HepG2 (cell line): Measurements from ENCODE around the gene GUCY2F. TPM values are rescaled to one million over a fixed set of nuclear protein-coding genes. Genes with fewer than 3 reads are reported as not detected.

ENCODE experiments used
- ATAC-seq: fragments of 200-7000 bp; cut with Tn5 transposase; 3 replicates; pipeline ENCODE4 v1.9.1; 2020; ENCODE audit warnings: mild to moderate bottlenecking, moderate library complexity
- BruUV-seq: library from RNA; stranded (reverse); fragments of 400-500 nt; replicated peaks from 2 replicates; lab custom pipeline; 2021; lab: Mats Ljungman, UMichigan
- CTCF ChIA-PET: fragments of 300-600 bp; formaldehyde crosslinking; extraction: SDS; loops from one replicate; lab custom pipeline; 2021; ENCODE audit warnings: low total read pairs, inconsistent platforms, low intra/inter-chr PET ratio; lab: Yijun Ruan, JAX
- POLR2A ChIA-PET: fragments of 350-600 bp; sonication (Branson Sonifier 250); formaldehyde crosslinking; loops from one replicate; lab custom pipeline; 2020; ENCODE audit warnings: antibody characterized with exemption, inconsistent platforms; lab: Yijun Ruan, JAX
- DNase-seq: peaks from one replicate; pipeline ENCODE4 v3.0.0-alpha.2; 2015; ENCODE audit warnings: low spot score
- FAIRE-seq: peaks from 3 replicates; lab custom pipeline; 2011; peaks lifted over from hg19 to GRCh38; lab: Jason Lieb, UNC
- H2AFZ ChIP-seq: one replicate; pipeline ENCODE4 v1.6.1; 2011; ENCODE audit warnings: low read length, inconsistent platforms
- H3K27ac ChIP-seq: fragments of 300-600 bp; 3 replicates; pipeline ENCODE4 v1.8.0; 2011; ENCODE audit warnings: mixed run types, mild to moderate bottlenecking, mixed read lengths, low read length, inconsistent platforms; ENCODE audit not compliant: insufficient read depth; ENCODE audit errors: extremely low read length
- H3K27me3 ChIP-seq, 2 experiments: fragments of 200-600 bp in 1 of 2; 2 replicates in 1 of 2; 3 replicates in 1 of 2; pipeline versions ENCODE4 v1.6.0 to v1.8.0; 2011; ENCODE audit warnings: low read length in 2 of 2, mild to moderate bottlenecking in 2 of 2, moderate library complexity in 2 of 2, inconsistent platforms in 1 of 2; ENCODE audit not compliant: insufficient read depth in 2 of 2, control insufficient read depth in 1 of 2
- H3K36me3 ChIP-seq, 2 experiments: fragments of 200-600 bp in 1 of 2; replicated peaks in 1 of 2; 2 replicates in 1 of 2; 3 replicates in 1 of 2; pipeline versions ENCODE4 v1.5.1 to v1.8.0; 2011; ENCODE audit warnings: low read length in 2 of 2, inconsistent platforms in 1 of 2; ENCODE audit not compliant: insufficient read depth in 2 of 2, control insufficient read depth in 1 of 2
- H3K4me1 ChIP-seq: 2 replicates; pipeline ENCODE4 v1.5.1; 2012; ENCODE audit warnings: low read length, inconsistent platforms; ENCODE audit not compliant: insufficient read depth
- H3K4me2 ChIP-seq: 2 replicates; pipeline ENCODE4 v1.6.0; 2011; ENCODE audit warnings: low read depth, low read length, inconsistent platforms
- H3K4me3 ChIP-seq, 3 experiments: fragments of 200-600 bp in 1 of 3; sonication (generic), shearing (Covaris generic) in 1 of 3; replicated peaks in 1 of 3; 2 replicates each; pipeline ENCODE4 v1.5.1; 2011 to 2016; ENCODE audit warnings: low read length in 3 of 3, inconsistent platforms in 2 of 3, low read depth in 2 of 3, mild to moderate bottlenecking in 2 of 3, control low read depth in 1 of 3, mixed read lengths in 1 of 3; ENCODE audit not compliant: insufficient read depth in 1 of 3
- H3K79me2 ChIP-seq: one replicate; pipeline ENCODE4 v1.6.1; 2011; ENCODE audit warnings: low read length, inconsistent platforms; ENCODE audit not compliant: insufficient read depth
- H3K9ac ChIP-seq: 2 replicates; pipeline ENCODE4 v1.6.0; 2011; ENCODE audit warnings: mild to moderate bottlenecking, low read depth, low read length, inconsistent platforms; ENCODE audit not compliant: insufficient read depth
- H3K9me3 ChIP-seq: 2 replicates; pipeline ENCODE4 v1.5.1; 2012; ENCODE audit warnings: mild to moderate bottlenecking, low read length
- H4K20me1 ChIP-seq: 2 replicates; pipeline ENCODE4 v1.6.0; 2011; ENCODE audit warnings: inconsistent platforms, mild to moderate bottlenecking, low read length, moderate library complexity; ENCODE audit not compliant: insufficient read depth
- ATF7-NPFF ChIP-seq: sonication (generic); formaldehyde crosslinking; IDR thresholded peaks from 2 replicates; pipeline ENCODE4 v1.8.1; 2023; ENCODE audit warnings: mild to moderate bottlenecking, low read depth, missing genetic modification reagents, moderate library complexity
- HNF4A ChIP-seq: sonication (generic); formaldehyde crosslinking; IDR thresholded peaks from 2 replicates; pipeline ENCODE4 v1.4.0; 2020; ENCODE audit warnings: missing genetic modification reagents
- HNRNPUL1 ChIP-seq: fragments of 200-400 bp; formaldehyde crosslinking; IDR thresholded peaks from 2 replicates; pipeline ENCODE4 v1.6.1; 2017; ENCODE audit warnings: low read depth, mild to moderate bottlenecking, low read length, moderate library complexity
- IRX3 ChIP-seq: sonication (generic); formaldehyde crosslinking; IDR thresholded peaks from 2 replicates; pipeline ENCODE4 v1.8.1; 2023; ENCODE audit warnings: mild to moderate bottlenecking, low read depth, missing genetic modification reagents, borderline replicate concordance
- KLF9 ChIP-seq: IDR thresholded peaks from 2 replicates; pipeline ENCODE4 v1.6.1; 2016; ENCODE audit warnings: low read depth
- MLX ChIP-seq: IDR thresholded peaks from 2 replicates; pipeline ENCODE4 v1.6.1; 2016
- MTF2 ChIP-seq: sonication (generic); formaldehyde crosslinking; IDR thresholded peaks from 2 replicates; pipeline ENCODE4 v1.5.0; 2020; ENCODE audit warnings: missing genetic modification reagents, borderline replicate concordance
- USF2 ChIP-seq, 2 experiments: sonication (generic) in 1 of 2; formaldehyde crosslinking in 1 of 2; IDR thresholded peaks; 2 replicates each; pipeline versions ENCODE4 v1.5.1 to v1.6.1; 2011 to 2020; ENCODE audit warnings: borderline replicate concordance in 1 of 2, low read depth in 1 of 2, low read length in 1 of 2, mild to moderate bottlenecking in 1 of 2, missing genetic modification reagents in 1 of 2, moderate library complexity in 1 of 2
- ZFP90 ChIP-seq: sonication (generic); formaldehyde crosslinking; IDR thresholded peaks from 2 replicates; pipeline ENCODE4 v1.8.0; 2022; ENCODE audit warnings: missing genetic modification reagents, mild to moderate bottlenecking, inconsistent platforms, borderline replicate concordance
- ZNF335 ChIP-seq: sonication (generic); formaldehyde crosslinking; IDR thresholded peaks from 2 replicates; pipeline ENCODE4 v1.4.0; 2020; ENCODE audit warnings: missing genetic modification reagents
- WGBS: methylation state at CpG from one replicate; pipeline ENCODE4 v1.1.6; 2017; ENCODE audit warnings: low lambda C conversion rate; 5-methylcytosine and 5-hydroxymethylcytosine counted together
- in situ Hi-C: cut with HindIII; loops from 2 replicates; pipeline ENCODE4 v1.10.0; 2017; ENCODE audit warnings: low pct_unique_long_range_greater_than_20kb; ENCODE audit not compliant: extremely low pct_ligation_motif_present
- intact Hi-C: fragments of 100-400 bp; cut with micrococcal nuclease; formaldehyde crosslinking; loops from one replicate; pipeline ENCODE4 v1.10.0; 2022; ENCODE audit not compliant: unreplicated experiment
- polyA plus RNA-seq, 8 experiments: library from polyadenylated mRNA; depleted of rRNA in 3 of 8; stranded (reverse) in 7 of 8; unstranded in 1 of 8; fragments of >200 nt; fragmentation: Illumina TruSeq in 4 of 8; extraction: Trizol in 4 of 8; gene quantifications; 2 replicates each; pipeline versions ENCODE4 v1.2.1 to v1.2.3, GENCODE V29; 2011 to 2016; ENCODE audit warnings: low read depth in 4 of 8, missing spikeins in 1 of 8, mixed read lengths in 1 of 8; ENCODE audit not compliant: insufficient read depth in 1 of 8
- total RNA-seq, 5 experiments: library from RNA; depleted of rRNA; stranded (reverse); fragments of >200 nt; fragmentation: Illumina TruSeq; extraction: Trizol; gene quantifications; 2 replicates each; pipeline ENCODE4 v1.2.3, GENCODE V29; 2016; ENCODE audit warnings: low read depth in 1 of 5

Gene GUCY2F
- total and polyA plus RNA-seq, 2 of the 13 experiments (the other 11 are each of a cell fraction or from before 2014, with no cell fraction given) = 0.03 TPM; not detected in 1

- no peak for TF ChIP-seq ZFP90 (CRISPR knock-in tag)
- no peak for TF ChIP-seq MTF2 (CRISPR knock-in tag)
- TF ChIP-seq MLX (CRISPR knock-in tag) = no peak
- TF ChIP-seq, all 625 proteins: peak for 0
Measured at GRCh38 chrX:109357706-109358105, 124.2 kb downstream of the GUCY2F start (continued).

DNA sequence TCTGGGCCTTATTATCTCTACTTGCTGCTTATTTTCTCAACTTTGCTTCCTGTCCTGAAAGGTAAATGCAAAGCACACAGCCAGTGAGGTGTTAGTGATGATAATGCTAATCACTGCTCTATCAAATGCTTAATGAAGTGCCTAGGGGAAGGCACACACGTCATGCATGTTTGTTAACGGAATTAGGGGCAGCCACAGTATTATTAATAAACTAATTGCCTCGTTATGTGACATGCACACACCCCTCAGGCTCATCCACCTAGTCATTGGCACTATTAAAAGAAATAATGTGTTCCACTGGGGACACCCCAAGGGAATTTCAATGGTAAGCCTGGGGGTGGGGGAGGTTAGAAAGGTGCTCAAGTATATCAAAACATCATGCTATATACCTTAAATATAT lies 125.2 kb downstream of the GUCY2F start:
- Histone ChIP-seq H3K4me3 (no peak overlapping the region), H4K20me1 (no peaks in the 10 kb centered on the region), H3K4me1 (0 out of 2 replicates have a peak, but pooled peaks cover 9% of the 10 kb centered on the region), H2AFZ (no peak overlapping the region), H3K36me3 (no peaks in the 10 kb centered on the region), H3K27ac (no peak overlapping the region), H3K27me3 (no peaks in the 10 kb centered on the region), H3K4me2 (no peak overlapping the region), H3K79me2 (no peaks in the 10 kb centered on the region), H3K9me3 (no peaks in the 10 kb centered on the region), H3K9ac (no peak overlapping the region)
- ATAC-seq = no peak
- ChIA-PET POLR2A (no interaction called here), CTCF (no interaction called here)
- intact Hi-C loops = no loop called here
- no TSS peak for BruUV-seq
- 0% methylated on average over 3 of the region's 3 CpGs for WGBS
- TF ChIP-seq HNF4A (CRISPR knock-in tag) (no peak), ATF7-NPFF (CRISPR knock-in tag) (no peak), KLF9 (CRISPR knock-in tag) (no peak), USF2 (IDR thresholded peaks at IDR 0.05; ENCODE audit: low read depth, low read length) (no peak), USF2 (CRISPR knock-in tag; IDR thresholded peaks at IDR 0.05; ENCODE audit: borderline replicate concordance) (no peak), ZNF335 (CRISPR knock-in tag) (no peak), IRX3 (no peak), HNRNPUL1 (no peak)
- no peak for FAIRE-seq
- DNase-seq = no peak
- in situ Hi-C loops = no loop called here
